ENCODE data around the gene EVA1C.

EVA1C gene, protein sequence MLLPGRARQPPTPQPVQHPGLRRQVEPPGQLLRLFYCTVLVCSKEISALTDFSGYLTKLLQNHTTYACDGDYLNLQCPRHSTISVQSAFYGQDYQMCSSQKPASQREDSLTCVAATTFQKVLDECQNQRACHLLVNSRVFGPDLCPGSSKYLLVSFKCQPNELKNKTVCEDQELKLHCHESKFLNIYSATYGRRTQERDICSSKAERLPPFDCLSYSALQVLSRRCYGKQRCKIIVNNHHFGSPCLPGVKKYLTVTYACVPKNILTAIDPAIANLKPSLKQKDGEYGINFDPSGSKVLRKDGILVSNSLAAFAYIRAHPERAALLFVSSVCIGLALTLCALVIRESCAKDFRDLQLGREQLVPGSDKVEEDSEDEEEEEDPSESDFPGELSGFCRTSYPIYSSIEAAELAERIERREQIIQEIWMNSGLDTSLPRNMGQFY

DNA sequence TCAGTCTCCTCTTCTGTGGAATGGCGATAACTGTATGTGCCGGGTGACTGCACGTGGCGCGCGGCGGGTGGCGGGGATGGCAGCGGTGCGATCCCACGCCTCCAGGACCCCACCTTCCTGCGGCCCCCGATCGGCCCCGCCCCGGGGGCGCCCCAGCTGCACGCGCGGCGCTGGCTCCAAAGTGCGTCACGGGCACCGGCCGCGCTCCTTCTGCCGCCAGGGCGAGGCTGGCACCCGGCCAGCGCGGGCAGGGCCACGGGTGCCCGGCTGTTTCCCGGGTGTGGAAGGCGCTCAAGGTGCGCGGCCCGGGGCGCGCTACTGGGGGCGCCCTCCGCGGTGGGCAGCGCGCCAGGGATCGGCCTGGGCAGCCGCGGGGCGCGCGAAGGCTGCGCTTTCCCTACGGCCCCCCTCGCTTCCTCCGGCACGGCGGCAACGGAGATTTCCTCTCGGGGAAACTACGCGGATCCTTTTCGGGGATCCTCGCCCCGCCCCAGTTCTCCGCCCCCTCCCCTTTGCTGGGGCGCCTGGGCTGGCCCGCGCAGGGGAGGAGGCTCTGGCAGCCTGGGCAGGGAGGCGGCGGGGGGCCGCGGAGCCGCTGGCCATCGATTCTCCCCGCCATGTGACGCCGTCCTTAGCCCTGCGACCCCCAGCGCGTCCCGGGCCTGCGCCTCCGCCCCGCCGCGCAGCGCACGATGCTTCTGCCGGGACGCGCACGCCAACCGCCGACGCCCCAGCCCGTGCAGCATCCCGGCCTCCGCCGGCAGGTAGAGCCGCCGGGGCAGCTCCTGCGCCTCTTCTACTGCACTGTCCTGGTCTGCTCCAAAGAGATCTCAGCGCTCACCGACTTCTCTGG lies at the start of gene EVA1C:
EVA1C (plus strand) TSS at position 545 of the 853 bp plus-strand sequence; CDS start at position 693, 148 bp downstream.
- TF ChIP-seq USF1 (IDR thresholded peaks at IDR 0.05) (no peak), CEBPB (IDR thresholded peaks at IDR 0.05) (no peak), NFIC (IDR thresholded peaks at IDR 0.05) (peak; percentile 56; the same call in 1 of the 2 replicates), CREB1 (IDR thresholded peaks at IDR 0.05; ENCODE audit: low read depth) (no peak), ZBTB7A (IDR thresholded peaks at IDR 0.05; ENCODE audit: low read depth) (0 out of 2 replicates have a peak, but pooled peaks have one; percentile 31), EGR1 (IDR thresholded peaks at IDR 0.05) (no peak), RAD21 (IDR thresholded peaks at IDR 0.05; ENCODE audit: low read depth) (no peak), TAF1 (IDR thresholded peaks at IDR 0.05; ENCODE audit: low read depth) (no peak), YY1 (IDR thresholded peaks at IDR 0.05; ENCODE audit: low read depth) (no peak), TEAD4 (IDR thresholded peaks at IDR 0.05) (no peak), TCF12 (IDR thresholded peaks at IDR 0.05; ENCODE audit: low read depth) (no peak), FOXM1 (IDR thresholded peaks at IDR 0.05; ENCODE audit: borderline replicate concordance, low read depth) (no peak), EP300 (IDR thresholded peaks at IDR 0.05; ENCODE audit: borderline replicate concordance) (no peak)
- TF ChIP-seq, protein P1, sequence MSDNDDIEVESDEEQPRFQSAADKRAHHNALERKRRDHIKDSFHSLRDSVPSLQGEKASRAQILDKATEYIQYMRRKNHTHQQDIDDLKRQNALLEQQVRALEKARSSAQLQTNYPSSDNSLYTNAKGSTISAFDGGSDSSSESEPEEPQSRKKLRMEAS (IDR thresholded peaks at IDR 0.05), result peak; percentile 58
- TF ChIP-seq, protein P2, sequence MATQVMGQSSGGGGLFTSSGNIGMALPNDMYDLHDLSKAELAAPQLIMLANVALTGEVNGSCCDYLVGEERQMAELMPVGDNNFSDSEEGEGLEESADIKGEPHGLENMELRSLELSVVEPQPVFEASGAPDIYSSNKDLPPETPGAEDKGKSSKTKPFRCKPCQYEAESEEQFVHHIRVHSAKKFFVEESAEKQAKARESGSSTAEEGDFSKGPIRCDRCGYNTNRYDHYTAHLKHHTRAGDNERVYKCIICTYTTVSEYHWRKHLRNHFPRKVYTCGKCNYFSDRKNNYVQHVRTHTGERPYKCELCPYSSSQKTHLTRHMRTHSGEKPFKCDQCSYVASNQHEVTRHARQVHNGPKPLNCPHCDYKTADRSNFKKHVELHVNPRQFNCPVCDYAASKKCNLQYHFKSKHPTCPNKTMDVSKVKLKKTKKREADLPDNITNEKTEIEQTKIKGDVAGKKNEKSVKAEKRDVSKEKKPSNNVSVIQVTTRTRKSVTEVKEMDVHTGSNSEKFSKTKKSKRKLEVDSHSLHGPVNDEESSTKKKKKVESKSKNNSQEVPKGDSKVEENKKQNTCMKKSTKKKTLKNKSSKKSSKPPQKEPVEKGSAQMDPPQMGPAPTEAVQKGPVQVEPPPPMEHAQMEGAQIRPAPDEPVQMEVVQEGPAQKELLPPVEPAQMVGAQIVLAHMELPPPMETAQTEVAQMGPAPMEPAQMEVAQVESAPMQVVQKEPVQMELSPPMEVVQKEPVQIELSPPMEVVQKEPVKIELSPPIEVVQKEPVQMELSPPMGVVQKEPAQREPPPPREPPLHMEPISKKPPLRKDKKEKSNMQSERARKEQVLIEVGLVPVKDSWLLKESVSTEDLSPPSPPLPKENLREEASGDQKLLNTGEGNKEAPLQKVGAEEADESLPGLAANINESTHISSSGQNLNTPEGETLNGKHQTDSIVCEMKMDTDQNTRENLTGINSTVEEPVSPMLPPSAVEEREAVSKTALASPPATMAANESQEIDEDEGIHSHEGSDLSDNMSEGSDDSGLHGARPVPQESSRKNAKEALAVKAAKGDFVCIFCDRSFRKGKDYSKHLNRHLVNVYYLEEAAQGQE (IDR thresholded peaks at IDR 0.05; ENCODE audit: low read depth), result no peak

GRCh38 chr21:32364387-32364786 lies 48.1 kb upstream of the EVA1C start:
- TF ChIP-seq TAF1 (IDR thresholded peaks at IDR 0.05; ENCODE audit: low read depth) (no peak), TEAD4 (IDR thresholded peaks at IDR 0.05) (no peak), TCF12 (IDR thresholded peaks at IDR 0.05; ENCODE audit: low read depth) (no peak), ZBTB7A (IDR thresholded peaks at IDR 0.05; ENCODE audit: low read depth) (no peak), FOXM1 (IDR thresholded peaks at IDR 0.05; ENCODE audit: borderline replicate concordance, low read depth) (no peak), YY1 (IDR thresholded peaks at IDR 0.05; ENCODE audit: low read depth) (no peak), EP300 (IDR thresholded peaks at IDR 0.05; ENCODE audit: borderline replicate concordance) (no peak), EGR1 (IDR thresholded peaks at IDR 0.05) (no peak), RAD21 (IDR thresholded peaks at IDR 0.05; ENCODE audit: low read depth) (no peak), CEBPB (IDR thresholded peaks at IDR 0.05) (no peak), USF1 (IDR thresholded peaks at IDR 0.05) (no peak), NFIC (IDR thresholded peaks at IDR 0.05) (no peak), CREB1 (IDR thresholded peaks at IDR 0.05; ENCODE audit: low read depth) (no peak)
- TF ChIP-seq, protein P1 (IDR thresholded peaks at IDR 0.05), result no peak
- TF ChIP-seq, protein P2 (IDR thresholded peaks at IDR 0.05; ENCODE audit: low read depth), result no peak

GRCh38 chr21:32364796-32365195 lies 47.7 kb upstream of the EVA1C start:
- TF ChIP-seq, protein P2 (IDR thresholded peaks at IDR 0.05; ENCODE audit: low read depth), result no peak
- TF ChIP-seq TAF1 (IDR thresholded peaks at IDR 0.05; ENCODE audit: low read depth), result no peak
- no peak for TF ChIP-seq EGR1 (IDR thresholded peaks at IDR 0.05)
- TF ChIP-seq FOXM1 (IDR thresholded peaks at IDR 0.05; ENCODE audit: borderline replicate concordance, low read depth), result no peak
- TF ChIP-seq RAD21 (IDR thresholded peaks at IDR 0.05; ENCODE audit: low read depth), result no peak
- TF ChIP-seq EP300 (IDR thresholded peaks at IDR 0.05; ENCODE audit: borderline replicate concordance), result no peak
- TF ChIP-seq YY1 (IDR thresholded peaks at IDR 0.05; ENCODE audit: low read depth), result no peak
